K562 (cell line): Measurements from ENCODE around the gene BCL2L12. TPM values are rescaled to one million over a fixed set of nuclear protein-coding genes. Genes with fewer than 3 reads are reported as not detected.

Source experiments
- AFF1 ChIP-seq, 2 experiments: fragments of 450-650 bp; IDR thresholded peaks; 2 replicates each; pipeline ENCODE4 v1.6.1; 2018; ENCODE audit warnings: mild to moderate bottlenecking in 2 of 2, low read depth in 1 of 2; ENCODE audit not compliant: partially characterized antibody in 2 of 2
- BDP1 ChIP-seq: IDR thresholded peaks from 3 replicates; pipeline ENCODE4 v1.6.1; 2011; ENCODE audit not compliant: insufficient read length, insufficient read depth
- HMG20B ChIP-seq: fragments of 250-450 bp; sonication (Bioruptor Pico); IDR thresholded peaks from 2 replicates; pipeline ENCODE4 v1.5.0; 2021; ENCODE audit warnings: mild to moderate bottlenecking
- KHSRP ChIP-seq: fragments of 450-650 bp; IDR thresholded peaks from 2 replicates; pipeline ENCODE4 v1.6.1; 2017
- NCOA2 ChIP-seq, 2 experiments: fragments of 450-650 bp; IDR thresholded peaks; 2 replicates each; pipeline ENCODE4 v1.6.1; 2018; ENCODE audit warnings: mild to moderate bottlenecking in 2 of 2, moderate library complexity in 1 of 2; ENCODE audit not compliant: partially characterized antibody in 2 of 2
- PCBP1 ChIP-seq: fragments of 200-400 bp; formaldehyde crosslinking; IDR thresholded peaks from 2 replicates; pipeline ENCODE4 v1.6.1; 2018; ENCODE audit warnings: mild to moderate bottlenecking, low read depth, low read length; ENCODE audit not compliant: poor library complexity, severe bottlenecking
- TCF7 ChIP-seq: sonication (generic); IDR thresholded peaks from 2 replicates; pipeline ENCODE4 v1.6.1; 2016; ENCODE audit warnings: antibody characterized with exemption, borderline replicate concordance
- TEAD2 ChIP-seq: fragments of 450-650 bp; IDR thresholded peaks from 2 replicates; pipeline ENCODE4 v1.6.1; 2016; ENCODE audit warnings: missing genetic modification characterization, control low read depth, missing compliant biosample characterization
- polyA plus RNA-seq, 8 experiments: library from polyadenylated mRNA; depleted of rRNA in 4 of 8; stranded (reverse) in 5 of 8; unstranded in 3 of 8; fragments of >200 nt; fragmentation: Nextera tagmentation in 2 of 8; fragmentation: Illumina TruSeq in 1 of 8; extraction: Ambion mirVana in 2 of 8; extraction: Trizol in 1 of 8; gene quantifications; 2 replicates each; pipeline versions ENCODE4 v1.2.1 to v1.2.3, GENCODE V29; 2011 to 2014; ENCODE audit warnings: inconsistent platforms in 1 of 8, missing spikeins in 1 of 8
- total RNA-seq, 7 experiments: library from RNA; depleted of rRNA in 6 of 7; stranded (reverse); fragments of >200 nt in 6 of 7; fragmentation: Illumina TruSeq in 2 of 7; extraction: Trizol in 2 of 7; gene quantifications; 2 replicates each; pipeline versions ENCODE4 v1.2.1 to v1.2.3, GENCODE V29; 2011 to 2021; ENCODE audit warnings: low replicate concordance in 1 of 7
- TF ChIP-seq, protein P1 (sequence below): IDR thresholded peaks from 2 replicates; pipeline ENCODE4 v1.6.1; 2014; ENCODE audit warnings: antibody characterized with exemption
- TF ChIP-seq, protein P2 (sequence below): sonication (generic); formaldehyde crosslinking; IDR thresholded peaks from 2 replicates; pipeline ENCODE4 v1.8.0; 2022; ENCODE audit warnings: missing genetic modification reagents, mild to moderate bottlenecking, moderate library complexity, borderline replicate concordance
- TF ChIP-seq, protein P3 (sequence below): fragments of 450-650 bp; IDR thresholded peaks from 2 replicates; pipeline ENCODE4 v1.6.1; 2014; ENCODE audit warnings: low read depth, mild to moderate bottlenecking, moderate library complexity, borderline replicate concordance
- TF ChIP-seq, protein P4 (sequence below): fragments of 200-800 bp; sonication (Bioruptor generic); IDR thresholded peaks from 2 replicates; pipeline ENCODE4 v1.6.1; 2017; ENCODE audit warnings: missing genetic modification characterization, missing compliant biosample characterization

The BCL2L12 gene
- total and polyA plus RNA-seq, 9 of the 15 experiments (the other 6 are each of a cell fraction or from before 2014, with no cell fraction given), result 7.4 to 263 (median 81.2) TPM

DNA sequence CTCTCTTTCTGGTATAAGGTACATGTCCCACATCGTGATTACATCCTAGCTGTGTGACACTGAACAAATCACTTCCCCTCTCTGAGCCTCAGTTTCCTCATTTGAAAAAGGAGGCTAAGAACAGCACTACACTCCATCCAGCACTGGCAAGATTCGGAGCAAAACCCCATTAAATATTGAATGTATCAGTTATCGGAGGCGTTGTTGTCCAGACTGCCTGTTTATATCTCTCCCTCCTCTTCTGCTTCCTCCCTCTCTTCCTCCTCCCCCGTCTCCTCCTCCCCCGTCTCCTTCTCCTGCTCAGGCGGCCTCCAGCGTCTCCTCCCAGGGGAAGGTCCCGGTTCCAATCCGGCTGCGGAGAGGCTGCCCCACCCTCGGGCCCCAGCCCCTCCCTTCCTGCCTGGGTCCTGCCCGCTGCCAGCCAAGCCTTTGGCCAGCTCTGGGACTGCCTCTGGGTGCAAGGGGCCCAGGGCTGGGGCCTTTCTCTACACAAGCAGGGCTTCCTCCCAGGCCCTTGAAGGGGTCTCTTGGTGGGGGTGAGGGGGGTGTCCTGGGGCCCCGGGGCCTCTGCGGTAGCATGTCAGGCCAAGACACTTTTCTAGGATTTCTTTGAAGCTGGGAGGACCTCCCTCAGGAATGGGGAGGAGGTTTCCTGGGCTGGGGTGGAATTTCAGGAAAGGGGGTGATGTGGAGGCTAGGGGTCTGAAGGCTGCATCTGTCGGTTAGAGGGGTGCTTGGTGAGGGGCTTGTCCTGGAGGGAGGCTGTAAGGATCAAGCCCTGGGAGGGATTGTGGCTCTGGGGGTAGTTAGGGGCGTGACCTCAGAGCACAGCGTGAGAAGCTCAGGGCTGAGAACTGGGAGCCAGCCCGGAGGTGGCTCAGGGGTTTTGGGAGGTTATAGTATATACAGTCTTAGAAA lies 27.7 kb upstream of the BCL2L12 start (continued):
- TF ChIP-seq AFF1 (IDR thresholded peaks at IDR 0.05; ENCODE audit: low read depth in 1 of 2, partially characterized antibody in 2 of 2) (peak in 1 of 2 experiments; percentile 90), BDP1 (no peak), TEAD2 (tag) (no peak), PCBP1 (no peak), NCOA2 (IDR thresholded peaks at IDR 0.05; ENCODE audit: partially characterized antibody in 2 of 2) (no peak), HMG20B (CRISPR knock-in tag) (no peak), TCF7 (no peak), KHSRP (no peak)
- TF ChIP-seq, protein P1, sequence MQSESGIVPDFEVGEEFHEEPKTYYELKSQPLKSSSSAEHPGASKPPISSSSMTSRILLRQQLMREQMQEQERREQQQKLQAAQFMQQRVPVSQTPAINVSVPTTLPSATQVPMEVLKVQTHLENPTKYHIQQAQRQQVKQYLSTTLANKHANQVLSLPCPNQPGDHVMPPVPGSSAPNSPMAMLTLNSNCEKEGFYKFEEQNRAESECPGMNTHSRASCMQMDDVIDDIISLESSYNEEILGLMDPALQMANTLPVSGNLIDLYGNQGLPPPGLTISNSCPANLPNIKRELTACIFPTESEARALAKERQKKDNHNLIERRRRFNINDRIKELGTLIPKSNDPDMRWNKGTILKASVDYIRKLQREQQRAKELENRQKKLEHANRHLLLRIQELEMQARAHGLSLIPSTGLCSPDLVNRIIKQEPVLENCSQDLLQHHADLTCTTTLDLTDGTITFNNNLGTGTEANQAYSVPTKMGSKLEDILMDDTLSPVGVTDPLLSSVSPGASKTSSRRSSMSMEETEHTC, result no peak
- TF ChIP-seq, protein P2, sequence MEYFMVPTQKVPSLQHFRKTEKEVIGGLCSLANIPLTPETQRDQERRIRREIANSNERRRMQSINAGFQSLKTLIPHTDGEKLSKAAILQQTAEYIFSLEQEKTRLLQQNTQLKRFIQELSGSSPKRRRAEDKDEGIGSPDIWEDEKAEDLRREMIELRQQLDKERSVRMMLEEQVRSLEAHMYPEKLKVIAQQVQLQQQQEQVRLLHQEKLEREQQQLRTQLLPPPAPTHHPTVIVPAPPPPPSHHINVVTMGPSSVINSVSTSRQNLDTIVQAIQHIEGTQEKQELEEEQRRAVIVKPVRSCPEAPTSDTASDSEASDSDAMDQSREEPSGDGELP, result 0 out of 2 replicates have a peak, but pooled peaks have one; percentile 12
- TF ChIP-seq, protein P3, sequence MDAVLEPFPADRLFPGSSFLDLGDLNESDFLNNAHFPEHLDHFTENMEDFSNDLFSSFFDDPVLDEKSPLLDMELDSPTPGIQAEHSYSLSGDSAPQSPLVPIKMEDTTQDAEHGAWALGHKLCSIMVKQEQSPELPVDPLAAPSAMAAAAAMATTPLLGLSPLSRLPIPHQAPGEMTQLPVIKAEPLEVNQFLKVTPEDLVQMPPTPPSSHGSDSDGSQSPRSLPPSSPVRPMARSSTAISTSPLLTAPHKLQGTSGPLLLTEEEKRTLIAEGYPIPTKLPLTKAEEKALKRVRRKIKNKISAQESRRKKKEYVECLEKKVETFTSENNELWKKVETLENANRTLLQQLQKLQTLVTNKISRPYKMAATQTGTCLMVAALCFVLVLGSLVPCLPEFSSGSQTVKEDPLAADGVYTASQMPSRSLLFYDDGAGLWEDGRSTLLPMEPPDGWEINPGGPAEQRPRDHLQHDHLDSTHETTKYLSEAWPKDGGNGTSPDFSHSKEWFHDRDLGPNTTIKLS, result no peak
- TF ChIP-seq, protein P4, sequence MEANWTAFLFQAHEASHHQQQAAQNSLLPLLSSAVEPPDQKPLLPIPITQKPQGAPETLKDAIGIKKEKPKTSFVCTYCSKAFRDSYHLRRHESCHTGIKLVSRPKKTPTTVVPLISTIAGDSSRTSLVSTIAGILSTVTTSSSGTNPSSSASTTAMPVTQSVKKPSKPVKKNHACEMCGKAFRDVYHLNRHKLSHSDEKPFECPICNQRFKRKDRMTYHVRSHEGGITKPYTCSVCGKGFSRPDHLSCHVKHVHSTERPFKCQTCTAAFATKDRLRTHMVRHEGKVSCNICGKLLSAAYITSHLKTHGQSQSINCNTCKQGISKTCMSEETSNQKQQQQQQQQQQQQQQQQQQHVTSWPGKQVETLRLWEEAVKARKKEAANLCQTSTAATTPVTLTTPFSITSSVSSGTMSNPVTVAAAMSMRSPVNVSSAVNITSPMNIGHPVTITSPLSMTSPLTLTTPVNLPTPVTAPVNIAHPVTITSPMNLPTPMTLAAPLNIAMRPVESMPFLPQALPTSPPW, result peak; percentile 84
